ENCODE measurements around the gene ASCC3.

DNA sequence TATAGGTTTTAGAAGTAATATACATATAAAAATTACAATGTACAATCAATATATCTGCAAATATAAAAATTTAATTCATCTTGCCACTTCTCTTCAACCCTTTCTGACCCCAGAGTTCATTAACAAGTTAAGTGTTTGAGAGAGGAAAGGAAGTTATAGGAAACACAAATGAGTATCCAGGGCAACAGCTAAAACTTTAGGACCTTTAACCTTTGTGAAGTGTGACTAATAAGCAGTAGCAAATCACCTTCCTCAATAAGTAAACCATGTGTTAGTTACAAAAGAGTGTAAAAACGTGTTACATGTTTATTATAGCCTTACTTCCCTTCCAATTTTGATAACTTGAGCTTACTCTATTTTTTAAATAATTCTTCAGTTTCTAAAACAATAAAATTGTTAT is 343.0 kb downstream of the ASCC3 start:
- TF ChIP-seq TCF12 (IDR thresholded peaks at IDR 0.05; ENCODE audit: low read depth) (no peak), ZBTB7A (IDR thresholded peaks at IDR 0.05; ENCODE audit: low read depth) (no peak), YY1 (IDR thresholded peaks at IDR 0.05; ENCODE audit: low read depth) (no peak), TEAD4 (IDR thresholded peaks at IDR 0.05) (no peak), NFIC (IDR thresholded peaks at IDR 0.05) (no peak), TAF1 (IDR thresholded peaks at IDR 0.05; ENCODE audit: low read depth) (no peak), FOXM1 (IDR thresholded peaks at IDR 0.05; ENCODE audit: borderline replicate concordance, low read depth) (no peak), EP300 (IDR thresholded peaks at IDR 0.05; ENCODE audit: borderline replicate concordance) (no peak)
